Neural cell (in vitro differentiated cells): ENCODE measurements around the gene PSMB11. TPM values are rescaled to one million over a fixed set of nuclear protein-coding genes. Genes with fewer than 3 reads are reported as not detected.

Experiments
- H2AFZ ChIP-seq: fragments of 200-600, 300-800 bp; sonication (generic), shearing (Covaris generic); 2 replicates; pipeline ENCODE4 v1.6.0; 2014; ENCODE audit warnings: low read depth, mild to moderate bottlenecking, antibody characterized with exemption, low read length, moderate library complexity
- H3F3A ChIP-seq: fragments of 200-600 bp; shearing (Covaris generic); 2 replicates; pipeline ENCODE4 v1.6.1; 2016; ENCODE audit warnings: mild to moderate bottlenecking, moderate library complexity, mixed read lengths, antibody characterized with exemption, low read length; ENCODE audit not compliant: insufficient read depth, poor library complexity, severe bottlenecking
- H3K27ac ChIP-seq: fragments of 200-600, 300-800 bp; sonication (generic), shearing (Covaris generic); 2 replicates; pipeline ENCODE4 v1.5.1; 2014; ENCODE audit warnings: mild to moderate bottlenecking, low read length, moderate library complexity
- H3K27me3 ChIP-seq: fragments of 300-800, 200-600 bp; sonication (generic), shearing (Covaris generic); 2 replicates; pipeline ENCODE4 v1.6.0; 2014; ENCODE audit warnings: mild to moderate bottlenecking, low read depth, low read length, moderate library complexity; ENCODE audit not compliant: insufficient read depth
- H3K36me3 ChIP-seq: fragments of 300-800, 200-600 bp; sonication (generic), shearing (Covaris generic); 2 replicates; pipeline ENCODE4 v1.5.1; 2014; ENCODE audit warnings: mild to moderate bottlenecking, antibody characterized with exemption, low read length, moderate library complexity; ENCODE audit not compliant: insufficient read depth
- H3K4me2 ChIP-seq: fragments of 300-800, 200-600 bp; sonication (generic), shearing (Covaris generic); 2 replicates; pipeline ENCODE4 v1.6.0; 2014; ENCODE audit warnings: mild to moderate bottlenecking, low read length
- H3K4me3 ChIP-seq: fragments of 300-800, 200-600 bp; sonication (generic), shearing (Covaris generic); 2 replicates; pipeline ENCODE4 v1.5.1; 2014; ENCODE audit warnings: mild to moderate bottlenecking, low read length, moderate library complexity
- H3K79me2 ChIP-seq: fragments of 200-600 bp; shearing (Covaris generic); replicated peaks from 2 replicates; pipeline ENCODE4 v1.6.0; 2014; ENCODE audit warnings: mild to moderate bottlenecking, low read length, moderate library complexity; ENCODE audit not compliant: insufficient read depth
- H3K9ac ChIP-seq: fragments of 300-800, 200-600 bp; sonication (generic), shearing (Covaris generic); 2 replicates; pipeline ENCODE4 v1.6.1; 2016; ENCODE audit warnings: mild to moderate bottlenecking, low read length, mixed read lengths
- H3K9me2 ChIP-seq: fragments of 200-600 bp; shearing (Covaris generic); 2 replicates; pipeline ENCODE4 v1.6.1; 2016; ENCODE audit warnings: mild to moderate bottlenecking, low read length, mixed read lengths; ENCODE audit not compliant: insufficient read depth
- H3K9me3 ChIP-seq: fragments of 200-600, 300-800 bp; sonication (generic), shearing (Covaris generic); 2 replicates; pipeline ENCODE4 v1.6.1; 2016; ENCODE audit warnings: mild to moderate bottlenecking, mixed run types, low read length, moderate library complexity, mixed read lengths
- H4K20me1 ChIP-seq: fragments of 200-600 bp; shearing (Covaris generic); 2 replicates; pipeline ENCODE4 v1.6.1; 2016; ENCODE audit warnings: mild to moderate bottlenecking, mixed run types; ENCODE audit not compliant: insufficient read depth
- CTCF ChIP-seq: fragments of 450-650 bp; IDR thresholded peaks from 2 replicates; pipeline ENCODE4 v1.5.1; 2014; ENCODE audit warnings: antibody characterized with exemption, mild to moderate bottlenecking, moderate library complexity; ENCODE audit not compliant: poor library complexity, severe bottlenecking
- EP300 ChIP-seq: fragments of 450-650 bp; conservative IDR thresholded peaks from 2 replicates; pipeline ENCODE4 v1.6.1; 2014; ENCODE audit warnings: antibody characterized with exemption, mild to moderate bottlenecking, moderate library complexity; ENCODE audit not compliant: poor library complexity, severe bottlenecking
- EZH2 ChIP-seq: fragments of 200-600, 300-800 bp; shearing (Covaris generic), sonication (generic); IDR thresholded peaks from 2 replicates; pipeline ENCODE4 v1.6.1; 2014; ENCODE audit warnings: antibody characterized with exemption, low read length, borderline replicate concordance, mild to moderate bottlenecking; ENCODE audit not compliant: insufficient read depth, poor library complexity, severe bottlenecking
- MXI1 ChIP-seq: fragments of 450-650 bp; conservative IDR thresholded peaks from 2 replicates; pipeline ENCODE4 v1.6.1; 2014; ENCODE audit warnings: antibody characterized with exemption, mild to moderate bottlenecking; ENCODE audit not compliant: poor library complexity, severe bottlenecking
- POLR2AphosphoS5 ChIP-seq: IDR thresholded peaks from 2 replicates; pipeline ENCODE4 v1.6.1; 2012
- RAD21 ChIP-seq: fragments of 450-650 bp; conservative IDR thresholded peaks from 2 replicates; pipeline ENCODE4 v1.6.1; 2014; ENCODE audit warnings: antibody characterized with exemption, mild to moderate bottlenecking, moderate library complexity
- SMC3 ChIP-seq: fragments of 450-650 bp; conservative IDR thresholded peaks from 2 replicates; pipeline ENCODE4 v1.6.1; 2014; ENCODE audit warnings: antibody characterized with exemption, mild to moderate bottlenecking, moderate library complexity; ENCODE audit not compliant: poor library complexity
- TAF1 ChIP-seq: IDR thresholded peaks from 2 replicates; pipeline ENCODE4 v1.6.1; 2012; ENCODE audit warnings: low read depth
- polyA plus RNA-seq: library from polyadenylated mRNA; depleted of rRNA; stranded (reverse); fragments of >200 nt; gene quantifications from 2 replicates; pipeline ENCODE4 v1.2.3, GENCODE V29; 2014

Gene PSMB11
- polyA plus RNA-seq, 1 donor from 2014 or later, result not detected

- H3K4me3 ChIP-seq, result no peak overlapping the region
- H3K9me3 ChIP-seq, result no peaks in the 10 kb centered on the region
- no peaks in the 10 kb centered on the region for H3K9me2 ChIP-seq
- H3K27me3 ChIP-seq, result no peaks in the 10 kb centered on the region
- H3K27ac ChIP-seq, result no peak overlapping the region
- H3K4me2 ChIP-seq, result no peak overlapping the region
- no peak for TF ChIP-seq EP300
- TF ChIP-seq RAD21, result no peak
- no peak overlapping the region for H3K9ac ChIP-seq
- no peaks in the 10 kb centered on the region for H4K20me1 ChIP-seq
- H3F3A ChIP-seq, result no peaks in the 10 kb centered on the region
- no peak overlapping the region for H2AFZ ChIP-seq
- H3K79me2 ChIP-seq, result no peaks in the 10 kb centered on the region
- peaks cover 19% of the 10 kb centered on the region for H3K36me3 ChIP-seq
Measured at GRCh38 chr14:23078692-23079116, 36.7 kb downstream of the PSMB11 start.

- TF ChIP-seq POLR2AphosphoS5, result no peak
- Histone ChIP-seq H3K9me2 (no peaks in the 10 kb centered on the region), H3K9me3 (no peaks in the 10 kb centered on the region), H3K27ac (no peak overlapping the region), H3K79me2 (no peaks in the 10 kb centered on the region), H3K36me3 (peaks cover 19% of the 10 kb centered on the region), H3K4me2 (no peak overlapping the region), H3K27me3 (no peaks in the 10 kb centered on the region), H3K4me3 (no peak overlapping the region), H3F3A (no peaks in the 10 kb centered on the region), H2AFZ (no peak overlapping the region), H3K9ac (no peak overlapping the region), H4K20me1 (no peaks in the 10 kb centered on the region)
Measured at GRCh38 chr14:23079716-23080115, 37.7 kb downstream of the PSMB11 start.

GRCh38 chr14:23080474-23080873, 38.5 kb downstream of the PSMB11 start:
- H3K36me3 ChIP-seq, result peaks cover 19% of the 10 kb centered on the region
- no peaks in the 10 kb centered on the region for H4K20me1 ChIP-seq
- no peak overlapping the region for H3K9ac ChIP-seq
- no peak overlapping the region for H3K4me2 ChIP-seq
- no peak overlapping the region for H2AFZ ChIP-seq
- TF ChIP-seq EP300 (no peak), MXI1 (no peak), CTCF (no peak), EZH2 (no peak), SMC3 (no peak), POLR2AphosphoS5 (no peak), RAD21 (no peak)
- no peak overlapping the region for H3K4me3 ChIP-seq
- no peak overlapping the region for H3K27ac ChIP-seq
- no peaks in the 10 kb centered on the region for H3K27me3 ChIP-seq
- H3K9me3 ChIP-seq, result no peaks in the 10 kb centered on the region
- no peaks in the 10 kb centered on the region for H3K9me2 ChIP-seq
- no peaks in the 10 kb centered on the region for H3F3A ChIP-seq
- H3K79me2 ChIP-seq, result no peaks in the 10 kb centered on the region

GRCh38 chr14:23085458-23085857, 43.4 kb downstream of the PSMB11 start:
- no peaks in the 10 kb centered on the region for H3K9me3 ChIP-seq
- H3K27ac ChIP-seq, result no peak overlapping the region
- no peak overlapping the region for H3K4me2 ChIP-seq
- no peaks in the 10 kb centered on the region for H3F3A ChIP-seq
- no peak overlapping the region for H2AFZ ChIP-seq
- no peaks in the 10 kb centered on the region for H3K36me3 ChIP-seq
- no peak overlapping the region for H3K4me3 ChIP-seq
- no peaks in the 10 kb centered on the region for H3K27me3 ChIP-seq
- H3K9ac ChIP-seq, result no peak overlapping the region
- no peaks in the 10 kb centered on the region for H3K9me2 ChIP-seq
- H4K20me1 ChIP-seq, result no peaks in the 10 kb centered on the region
- TF ChIP-seq POLR2AphosphoS5, result no peak
- no peak for TF ChIP-seq MXI1
- no peak for TF ChIP-seq EP300
- TF ChIP-seq TAF1, result no peak
- no peak for TF ChIP-seq EZH2
- TF ChIP-seq CTCF, result no peak
- no peak for TF ChIP-seq RAD21
- no peaks in the 10 kb centered on the region for H3K79me2 ChIP-seq
